ENCODE measurements around the gene CRABP1.

CRABP1 gene

GRCh38 chr15:78343276-78344060 is 3.3 kb downstream of the CRABP1 start:
- no peak for DNase-seq (ENCODE audit: low read depth, low spot score)
- H3K27ac ChIP-seq: no peak overlapping the region

DNA sequence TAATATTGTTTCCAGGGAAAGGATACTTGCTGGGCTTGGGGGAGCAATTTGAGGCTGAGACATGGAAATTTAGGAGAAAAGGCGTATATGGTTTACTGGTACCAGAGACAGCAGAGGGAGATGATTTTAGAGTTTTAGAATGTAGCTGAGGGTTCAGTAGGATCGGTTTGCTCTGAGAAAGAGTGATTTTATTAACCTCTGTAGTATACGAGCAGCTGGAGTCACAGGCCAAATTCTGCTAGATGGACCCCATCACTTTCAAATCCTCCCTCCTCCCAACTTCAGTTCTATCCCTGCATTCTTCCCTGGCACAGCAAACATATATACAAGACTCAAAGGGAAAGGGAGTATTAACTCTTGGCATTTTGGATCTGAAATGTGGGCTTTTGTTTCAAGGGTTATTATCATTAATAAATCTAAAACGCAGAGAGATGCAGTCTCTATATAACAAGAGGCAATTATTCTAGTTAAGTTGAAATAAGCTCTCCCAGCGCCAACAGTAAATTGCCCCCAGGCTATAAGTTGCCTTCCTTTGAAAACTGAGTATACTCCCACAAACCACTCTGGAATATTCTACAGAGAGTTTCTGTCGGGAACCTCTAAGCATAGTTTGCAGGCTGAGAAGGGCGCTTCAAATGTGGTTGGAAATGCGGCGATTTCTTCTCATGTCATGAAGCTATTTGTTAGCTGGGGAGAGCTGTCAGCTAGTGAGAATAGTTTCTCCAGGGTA is 5.4 kb downstream of the CRABP1 start:
- no peak overlapping the region for H3K27ac ChIP-seq
- no peak for DNase-seq (ENCODE audit: low read depth, low spot score)

DNA sequence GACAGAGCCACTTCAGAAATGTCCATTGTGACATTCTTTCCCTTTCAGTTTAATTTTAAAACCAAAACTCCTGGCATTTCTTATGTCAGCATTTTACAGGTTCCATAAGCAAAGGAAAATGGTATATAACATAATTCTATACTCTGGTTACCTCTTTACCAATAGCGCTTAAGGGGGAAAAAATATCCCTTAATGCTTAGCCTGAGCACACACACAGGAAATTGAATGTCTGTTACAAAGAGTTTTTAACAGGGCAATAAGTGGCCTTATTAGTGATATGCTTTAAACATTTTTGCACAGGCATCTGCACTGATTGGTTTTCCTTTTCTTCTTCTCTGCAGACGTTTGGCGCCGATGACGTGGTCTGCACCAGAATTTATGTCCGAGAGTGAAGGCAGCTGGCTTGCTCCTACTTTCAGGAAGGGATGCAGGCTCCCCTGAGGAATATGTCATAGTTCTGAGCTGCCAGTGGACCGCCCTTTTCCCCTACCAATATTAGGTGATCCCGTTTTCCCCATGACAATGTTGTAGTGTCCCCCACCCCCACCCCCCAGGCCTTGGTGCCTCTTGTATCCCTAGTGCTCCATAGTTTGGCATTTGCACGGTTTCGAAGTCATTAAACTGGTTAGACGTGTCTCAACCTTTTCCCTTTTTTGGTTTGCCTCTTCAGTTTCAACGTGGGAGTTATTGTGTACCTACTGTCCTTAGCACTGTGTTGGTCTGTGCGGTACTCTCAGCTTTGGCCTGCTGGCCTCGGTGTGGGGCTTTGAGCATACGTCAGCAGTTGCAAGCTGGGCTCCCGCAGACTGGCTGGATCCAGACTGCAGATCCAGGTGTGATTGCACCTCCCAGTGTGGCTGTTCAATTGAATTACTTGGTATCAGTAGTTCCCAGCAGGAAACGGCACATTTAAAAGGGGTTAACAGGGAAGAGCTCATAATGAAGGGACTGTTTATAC is 7.7 kb downstream of the CRABP1 start:
- no peak for DNase-seq (ENCODE audit: low read depth, low spot score)
- H3K27ac ChIP-seq: no peak overlapping the region

DNA sequence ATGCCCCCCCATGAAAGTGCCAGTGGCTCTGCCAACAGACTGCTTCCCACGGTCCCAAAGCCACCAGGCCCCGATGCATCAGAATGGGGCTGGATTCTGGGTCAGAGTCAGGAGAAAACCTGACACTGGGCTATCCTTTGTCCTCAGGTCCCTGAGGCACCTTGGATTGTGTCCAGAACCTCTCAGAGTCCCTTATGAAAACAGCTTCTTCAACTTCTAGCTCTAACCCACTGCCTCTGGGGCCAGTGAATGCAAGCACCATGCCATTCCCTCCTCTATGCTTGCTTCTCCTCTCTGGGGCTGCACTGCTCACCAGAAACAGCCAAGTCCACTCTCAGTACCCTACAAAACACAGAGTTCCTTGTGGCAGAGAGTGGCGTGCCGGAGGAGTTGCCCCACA is 9.9 kb downstream of the CRABP1 start:
- H3K27ac ChIP-seq: no peak overlapping the region

DNA sequence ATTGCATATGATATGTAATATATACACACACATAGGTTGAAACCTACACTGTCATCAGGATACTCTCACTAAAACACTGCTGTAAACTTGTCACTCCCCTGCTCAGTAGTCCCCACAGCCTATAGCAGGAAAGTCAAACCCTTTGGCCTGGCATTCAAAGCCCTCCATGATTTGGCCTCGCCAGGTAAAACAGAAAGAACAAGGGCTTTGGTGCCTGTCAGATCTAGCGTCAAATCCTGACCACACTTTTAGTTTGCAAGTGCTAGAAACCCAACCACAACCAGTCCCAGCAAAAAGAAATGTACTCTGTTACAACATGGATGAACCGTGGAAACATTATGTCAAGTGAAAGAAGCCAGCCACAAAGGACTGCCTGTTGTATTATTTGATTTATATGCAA is 11.4 kb downstream of the CRABP1 start:
- no peak overlapping the region for H3K27ac ChIP-seq
- no peak for DNase-seq (ENCODE audit: low read depth, low spot score)

More for the DNA sequence above, 9.9 kb downstream of the CRABP1 start:
- no peak for DNase-seq (ENCODE audit: low read depth, low spot score)

- no peak overlapping the region for H3K27ac ChIP-seq
- DNase-seq (ENCODE audit: low read depth, low spot score): no peak
These were observed 12.9 kb downstream of the CRABP1 start for GRCh38 chr15:78353093-78353492.

- no peak for DNase-seq (ENCODE audit: low read depth, low spot score)
- no peak overlapping the region for H3K27ac ChIP-seq
These were observed 15.0 kb downstream of the CRABP1 start for GRCh38 chr15:78355177-78355576.

GRCh38 chr15:78358102-78358870 is 18.1 kb downstream of the CRABP1 start:
- no peak for DNase-seq (ENCODE audit: low read depth, low spot score)
- no peak overlapping the region for H3K27ac ChIP-seq

DNA sequence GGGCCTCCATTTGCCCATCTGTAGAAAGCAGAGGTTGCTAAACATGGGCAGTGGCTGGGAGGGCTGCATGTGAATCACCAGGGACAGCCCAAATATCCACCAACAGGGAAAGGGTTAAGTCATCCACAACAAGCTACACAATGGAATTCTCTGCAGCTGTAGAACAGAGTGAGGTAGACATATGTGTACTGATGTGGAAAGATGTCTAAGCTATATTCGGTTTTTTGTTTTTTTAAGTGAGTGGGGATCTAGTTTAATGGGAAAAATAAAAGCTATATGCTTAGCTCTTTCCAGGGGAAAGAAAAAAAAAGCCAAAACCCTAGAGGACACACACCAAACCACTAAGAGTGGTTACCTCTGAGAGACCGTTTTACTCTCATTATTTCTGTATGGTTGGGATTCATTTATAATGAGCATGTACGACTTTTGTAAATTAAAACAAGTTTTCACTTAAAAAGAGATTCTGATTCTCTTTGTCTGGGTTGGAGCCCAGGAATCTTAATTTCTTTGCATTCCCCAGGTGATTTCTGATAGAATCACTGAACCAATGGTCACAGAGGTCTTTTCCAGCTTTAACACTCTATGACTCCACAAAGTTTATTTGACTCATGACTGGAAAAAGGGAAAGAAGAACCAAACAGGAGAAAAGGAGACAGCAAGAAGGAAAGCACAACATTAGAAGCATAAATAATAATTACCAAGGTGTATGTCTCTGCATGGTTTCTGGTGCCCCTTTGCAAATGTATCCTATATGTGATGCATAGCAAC is 19.1 kb downstream of the CRABP1 start:
- DNase-seq (ENCODE audit: low read depth, low spot score): no peak
- H3K27ac ChIP-seq: no peak overlapping the region

GRCh38 chr15:78360367-78360801 is 20.2 kb downstream of the CRABP1 start:
- no peak for DNase-seq (ENCODE audit: low read depth, low spot score)
- H3K27ac ChIP-seq: no peak overlapping the region

DNA sequence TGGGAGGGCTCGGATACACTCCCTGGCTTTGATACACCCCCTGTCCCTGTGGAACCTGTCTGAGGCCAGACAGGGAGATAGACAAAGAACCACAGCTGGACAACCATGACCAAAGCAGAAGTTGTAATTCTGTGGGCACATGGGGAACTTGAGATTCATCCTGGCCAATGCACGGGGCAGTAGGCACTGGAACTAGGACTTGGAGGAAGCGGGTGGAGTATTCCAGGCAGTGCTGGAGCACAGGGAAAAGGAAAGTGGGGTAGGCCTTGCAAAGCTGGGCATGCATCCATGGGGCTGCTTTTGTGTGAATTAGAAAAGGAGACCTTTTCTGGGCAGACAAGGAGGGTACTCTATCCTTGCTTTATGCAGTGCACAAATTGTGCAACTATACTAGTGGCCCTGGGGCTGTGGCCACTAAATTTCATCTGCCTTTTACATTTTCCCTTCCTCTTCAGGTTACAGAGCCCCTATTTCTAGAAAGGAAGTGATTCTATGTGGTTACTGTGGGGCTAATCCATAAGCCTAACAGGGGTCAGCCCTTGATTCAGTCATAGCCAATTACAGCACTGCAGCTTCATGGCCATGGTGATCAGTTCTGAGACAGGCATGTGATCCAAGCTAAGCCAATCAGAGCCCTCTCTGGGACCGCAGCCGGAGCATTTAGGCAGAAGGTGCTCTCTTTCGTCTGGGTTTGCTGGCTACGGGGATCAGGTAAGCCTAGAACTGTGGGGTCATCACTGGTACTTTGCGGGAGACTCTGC is 21.0 kb downstream of the CRABP1 start:
- H3K27ac ChIP-seq: no peak overlapping the region
- DNase-seq (ENCODE audit: low read depth, low spot score): no peak

DNA sequence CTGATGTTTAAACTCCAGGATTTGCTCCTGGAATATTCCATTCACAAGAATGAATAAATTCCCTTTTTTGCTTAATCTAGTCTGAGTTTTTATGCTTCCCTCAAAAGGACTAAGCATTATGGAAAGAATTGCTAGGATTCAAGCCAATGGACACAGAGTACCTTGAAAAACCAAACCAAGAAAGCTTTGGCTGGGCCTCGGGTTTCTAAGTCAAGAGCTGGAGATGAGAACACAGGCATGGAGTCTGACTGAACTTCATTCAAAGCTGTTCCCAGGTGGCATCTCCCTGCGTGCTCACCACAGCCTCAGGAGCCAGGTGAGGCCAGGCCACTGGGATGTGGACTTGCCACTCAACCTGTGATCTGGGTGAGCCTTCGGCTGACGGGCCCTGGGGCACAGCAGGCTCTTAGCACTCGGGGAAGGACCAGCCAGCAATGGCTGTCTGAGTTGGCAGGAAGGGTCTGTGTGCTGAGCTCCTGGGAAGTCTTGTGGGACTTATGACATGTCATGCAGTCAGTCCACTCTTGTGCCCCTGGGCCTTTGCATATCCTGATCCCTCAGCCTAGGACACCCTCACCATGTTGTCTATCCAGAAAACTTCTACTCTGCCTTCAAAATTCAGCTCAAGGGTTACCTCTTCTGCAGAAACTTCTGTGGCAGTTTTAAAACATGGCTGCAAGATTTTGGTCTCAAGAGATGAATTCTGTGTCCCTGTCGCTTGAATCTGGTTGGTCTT is 21.8 kb downstream of the CRABP1 start:
- no peak for DNase-seq (ENCODE audit: low read depth, low spot score)

GRCh38 chr15:78362716-78363380 is 22.7 kb downstream of the CRABP1 start:
- no peak for DNase-seq (ENCODE audit: low read depth, low spot score)

More for the DNA sequence above, 21.8 kb downstream of the CRABP1 start:
- H3K27ac ChIP-seq: no peak overlapping the region

DNA sequence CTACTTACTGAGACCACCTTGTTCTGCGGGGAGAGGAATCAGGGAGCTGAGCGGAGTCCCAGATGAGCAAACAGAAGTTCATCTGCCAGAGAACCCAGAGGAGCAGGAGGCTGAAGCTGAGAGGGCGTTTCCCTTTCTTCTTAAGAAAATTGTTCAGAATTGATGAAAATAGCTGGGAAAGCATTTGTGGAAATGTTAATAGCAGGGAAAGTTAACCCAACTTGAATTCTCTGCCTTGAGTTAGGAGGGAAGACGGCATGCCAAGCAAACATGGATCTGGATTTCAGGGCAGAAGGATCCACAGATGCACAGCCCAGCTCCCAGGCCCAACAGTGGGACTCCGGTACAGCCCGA is 23.2 kb downstream of the CRABP1 start:
- H3K27ac ChIP-seq: no peak overlapping the region
- no peak for DNase-seq (ENCODE audit: low read depth, low spot score)

More at GRCh38 chr15:78362716-78363380, 22.7 kb downstream of the CRABP1 start:
- no peak overlapping the region for H3K27ac ChIP-seq

DNA sequence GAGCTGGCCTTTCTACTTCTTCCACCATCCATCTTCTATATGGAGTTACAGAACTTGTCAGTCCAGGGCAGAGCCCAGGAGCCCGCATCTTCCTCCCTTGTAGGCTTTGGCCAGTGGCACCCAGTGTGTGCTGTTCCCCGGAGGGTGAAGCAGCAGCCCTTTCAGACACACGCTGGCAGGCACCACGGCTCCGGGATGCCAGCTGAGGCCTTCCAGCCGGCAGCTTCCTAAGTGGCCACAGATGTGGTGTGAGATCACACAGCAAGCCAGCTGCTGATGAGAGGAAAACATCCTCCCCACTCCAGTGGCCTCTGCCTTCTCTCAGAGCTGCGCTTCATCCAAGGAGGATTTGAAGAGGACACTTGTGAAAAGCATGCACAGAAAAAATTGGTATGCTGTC is 24.1 kb downstream of the CRABP1 start:
- H3K27ac ChIP-seq: no peak overlapping the region
- no peak for DNase-seq (ENCODE audit: low read depth, low spot score)

DNA sequence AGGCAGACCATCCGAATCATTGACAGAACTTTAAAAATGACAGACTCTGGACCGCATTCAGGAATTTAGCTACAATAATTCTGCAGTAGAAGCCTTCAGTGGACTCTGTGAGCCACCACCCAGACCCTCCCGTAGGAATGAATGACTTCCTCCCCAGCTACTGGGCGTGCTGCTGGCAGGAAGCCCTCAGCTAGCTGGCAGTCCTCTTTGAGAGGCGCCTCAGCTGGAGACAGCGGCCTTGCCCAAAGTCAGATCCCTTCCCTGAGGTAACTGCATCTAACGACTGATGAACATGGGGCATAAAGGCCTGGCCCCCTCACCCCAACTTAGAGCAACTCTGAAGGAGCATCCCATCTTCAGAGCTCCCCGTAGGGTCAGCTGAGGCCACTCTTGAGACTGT is 25.8 kb downstream of the CRABP1 start:
- no peak overlapping the region for H3K27ac ChIP-seq
- DNase-seq (ENCODE audit: low read depth, low spot score): no peak

DNA sequence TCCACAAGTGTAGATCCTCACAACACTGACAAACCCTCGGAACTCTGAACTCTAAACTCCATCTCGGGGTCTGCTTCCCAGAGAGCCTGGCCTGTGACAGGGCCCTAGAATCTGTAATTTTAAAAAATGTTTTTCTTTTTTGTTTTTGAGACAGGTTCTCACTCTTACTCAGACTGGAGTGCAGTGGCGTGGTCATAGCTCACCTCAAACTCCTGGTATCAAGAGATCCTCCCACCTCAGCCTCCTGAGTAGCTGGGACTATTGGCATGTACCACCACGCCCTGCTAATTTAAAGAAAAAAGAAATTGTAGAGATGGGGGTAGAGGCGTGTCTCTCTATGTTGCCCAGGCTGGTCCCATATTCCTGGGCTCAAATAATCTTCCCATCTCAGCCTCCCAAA is 26.2 kb downstream of the CRABP1 start:
- no peak for DNase-seq (ENCODE audit: low read depth, low spot score)
- no peak overlapping the region for H3K27ac ChIP-seq

All from epithelial cell of prostate (primary cell).